HepG2 (cell line): Measurements from ENCODE around the gene FCN3. TPM values are rescaled to one million over a fixed set of nuclear protein-coding genes. Genes with fewer than 3 reads are reported as not detected.
A peak's percentile ranks its signal among the peaks of the same experiment; 100 is the strongest.

Source experiments
- ARHGAP35 ChIP-seq: sonication (generic); formaldehyde crosslinking; IDR thresholded peaks from 2 replicates; pipeline ENCODE4 v1.9.0; 2022; ENCODE audit warnings: mild to moderate bottlenecking, inconsistent platforms, moderate library complexity, missing genetic modification reagents, borderline replicate concordance
- ARNTL ChIP-seq: sonication (generic); formaldehyde crosslinking; IDR thresholded peaks from 2 replicates; pipeline ENCODE4 v1.4.0; 2020; ENCODE audit warnings: mild to moderate bottlenecking, missing genetic modification reagents
- CBX1 ChIP-seq: IDR thresholded peaks from one replicate; pipeline ENCODE4 v1.6.1; 2016; ENCODE audit warnings: antibody characterized with exemption, low read depth
- ELF1 ChIP-seq: sonication (generic); formaldehyde crosslinking; IDR thresholded peaks from 2 replicates; pipeline ENCODE4 v1.4.0; 2020; ENCODE audit warnings: missing genetic modification reagents
- GATA4 ChIP-seq: sonication (generic); IDR thresholded peaks from 2 replicates; pipeline ENCODE4 v1.6.1; 2016; ENCODE audit warnings: antibody characterized with exemption, low read depth, borderline replicate concordance
- JUND ChIP-seq: sonication (generic); formaldehyde crosslinking; IDR thresholded peaks from 2 replicates; pipeline ENCODE4 v1.8.0; 2022; ENCODE audit warnings: mild to moderate bottlenecking, missing genetic modification reagents
- MEIS2 ChIP-seq: sonication (generic); formaldehyde crosslinking; IDR thresholded peaks from 2 replicates; pipeline ENCODE4 v1.9.0; 2021; ENCODE audit warnings: mild to moderate bottlenecking, missing genetic modification reagents
- MYC ChIP-seq: sonication (generic); formaldehyde crosslinking; IDR thresholded peaks from 2 replicates; pipeline ENCODE4 v1.9.0; 2021; ENCODE audit warnings: missing genetic modification reagents, borderline replicate concordance
- SOX6 ChIP-seq, 2 experiments: fragments of 450-650 bp in 1 of 2; sonication (generic) in 1 of 2; formaldehyde crosslinking in 1 of 2; IDR thresholded peaks; 2 replicates each; pipeline versions ENCODE4 v1.4.0 to v1.6.1; 2017 to 2020; ENCODE audit warnings: antibody characterized with exemption in 1 of 2, mild to moderate bottlenecking in 1 of 2, missing genetic modification reagents in 1 of 2
- SP4 ChIP-seq: sonication (generic); formaldehyde crosslinking; IDR thresholded peaks from 2 replicates; pipeline ENCODE4 v1.8.1; 2023; ENCODE audit warnings: mild to moderate bottlenecking, missing genetic modification reagents
- SRSF4 ChIP-seq: fragments of 200-400 bp; formaldehyde crosslinking; IDR thresholded peaks from one replicate; pipeline ENCODE4 v1.6.1; 2018; ENCODE audit warnings: mild to moderate bottlenecking, low read depth, low read length, moderate library complexity; ENCODE audit not compliant: poor library complexity, severe bottlenecking
- ZC3H4 ChIP-seq: sonication (generic); formaldehyde crosslinking; IDR thresholded peaks from 2 replicates; pipeline ENCODE4 v1.4.0; 2020; ENCODE audit warnings: missing genetic modification reagents, borderline replicate concordance
- ZNF609 ChIP-seq: sonication (generic); formaldehyde crosslinking; IDR thresholded peaks from 2 replicates; pipeline ENCODE4 v1.4.0; 2020; ENCODE audit warnings: mild to moderate bottlenecking, missing genetic modification reagents, borderline replicate concordance
- ZNF740 ChIP-seq: sonication (generic); formaldehyde crosslinking; IDR thresholded peaks from 2 replicates; pipeline ENCODE4 v1.4.0; 2020; ENCODE audit warnings: missing genetic modification reagents
- ZNF772 ChIP-seq: sonication (generic); formaldehyde crosslinking; IDR thresholded peaks from 2 replicates; pipeline ENCODE4 v1.5.0; 2020; ENCODE audit warnings: mild to moderate bottlenecking, missing genetic modification reagents
- ZNF781 ChIP-seq: sonication (generic); formaldehyde crosslinking; IDR thresholded peaks from 2 replicates; pipeline ENCODE4 v1.5.1; 2020; ENCODE audit warnings: borderline replicate concordance, mild to moderate bottlenecking, missing genetic modification reagents; ENCODE audit errors: not compliant biosample characterization
- ZNF850 ChIP-seq: sonication (generic); formaldehyde crosslinking; conservative IDR thresholded peaks from 2 replicates; pipeline ENCODE4 v1.9.0; 2021; ENCODE audit warnings: mild to moderate bottlenecking, missing genetic modification reagents
- polyA plus RNA-seq, 8 experiments: library from polyadenylated mRNA; depleted of rRNA in 3 of 8; stranded (reverse) in 7 of 8; unstranded in 1 of 8; fragments of >200 nt; fragmentation: Illumina TruSeq in 4 of 8; extraction: Trizol in 4 of 8; gene quantifications; 2 replicates each; pipeline versions ENCODE4 v1.2.1 to v1.2.3, GENCODE V29; 2011 to 2016; ENCODE audit warnings: low read depth in 4 of 8, missing spikeins in 1 of 8, mixed read lengths in 1 of 8; ENCODE audit not compliant: insufficient read depth in 1 of 8
- total RNA-seq, 5 experiments: library from RNA; depleted of rRNA; stranded (reverse); fragments of >200 nt; fragmentation: Illumina TruSeq; extraction: Trizol; gene quantifications; 2 replicates each; pipeline ENCODE4 v1.2.3, GENCODE V29; 2016; ENCODE audit warnings: low read depth in 1 of 5
- TF ChIP-seq, protein P1 (sequence below): sonication (generic); formaldehyde crosslinking; IDR thresholded peaks from 2 replicates; pipeline ENCODE4 v1.4.0; 2020; ENCODE audit warnings: low read depth, missing genetic modification reagents
- TF ChIP-seq, protein P2 (sequence below): sonication (generic); formaldehyde crosslinking; IDR thresholded peaks from 2 replicates; pipeline ENCODE4 v1.8.0; 2022; ENCODE audit warnings: mild to moderate bottlenecking, missing genetic modification reagents, borderline replicate concordance

FCN3 gene
- total and polyA plus RNA-seq, 2 of the 13 experiments (the other 11 are each of a cell fraction or from before 2014, with no cell fraction given) = not detected

DNA sequence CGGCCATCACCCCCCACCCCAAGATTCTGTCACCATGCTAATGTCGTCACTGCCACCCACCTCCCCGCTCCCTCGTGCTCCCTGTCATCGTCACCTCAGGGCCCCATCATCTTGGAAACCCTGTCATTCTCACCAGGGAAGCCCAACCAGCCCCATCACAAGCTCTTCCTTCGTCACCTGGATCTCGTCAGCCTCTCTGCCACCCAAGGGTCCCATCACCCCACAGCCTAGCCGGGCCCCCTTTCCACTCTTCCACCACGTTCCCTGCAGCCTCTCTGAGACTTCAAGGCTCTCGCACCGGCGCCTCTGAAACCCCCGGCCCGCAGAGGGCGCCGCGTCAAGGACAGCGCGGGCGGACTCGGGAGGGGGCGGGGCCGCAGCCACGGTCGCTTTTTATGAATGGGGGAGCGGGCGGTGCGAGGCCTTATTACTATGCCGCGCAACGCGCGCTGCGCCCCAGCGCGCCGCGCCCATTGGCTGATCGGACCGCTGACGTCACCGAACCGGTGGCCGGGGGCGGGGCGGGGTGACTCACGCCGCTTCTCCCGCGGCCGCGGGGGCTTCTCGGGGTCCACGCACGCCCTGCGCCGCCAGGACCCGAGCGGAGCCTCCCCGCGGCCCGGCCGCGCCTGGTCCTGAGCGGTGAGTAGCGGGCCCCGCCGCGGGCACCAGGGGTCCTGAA lies 17.6 kb upstream of the FCN3 start, which contains the start of gene GPR3 (continued):
- TF ChIP-seq ZNF740 (CRISPR knock-in tag) (no peak), ZNF609 (CRISPR knock-in tag) (no peak), GATA4 (no peak), SP4 (peak; percentile 64), SRSF4 (no peak), ZC3H4 (CRISPR knock-in tag) (no peak), JUND (CRISPR knock-in tag) (no peak), MEIS2 (no peak), ZNF850 (CRISPR knock-in tag) (no peak), CBX1 (no peak), ARHGAP35 (no peak), ZNF772 (CRISPR knock-in tag) (no peak), ZNF781 (no peak), ELF1 (no peak), ARNTL (0 out of 2 replicates have a peak, but pooled peaks have one; percentile 3), SOX6 (IDR thresholded peaks at IDR 0.05) (no peak), SOX6 (CRISPR knock-in tag; IDR thresholded peaks at IDR 0.05) (no peak), MYC (CRISPR knock-in tag) (peak; percentile 45; the same call in 1 of the 2 replicates)
- TF ChIP-seq, protein P1, sequence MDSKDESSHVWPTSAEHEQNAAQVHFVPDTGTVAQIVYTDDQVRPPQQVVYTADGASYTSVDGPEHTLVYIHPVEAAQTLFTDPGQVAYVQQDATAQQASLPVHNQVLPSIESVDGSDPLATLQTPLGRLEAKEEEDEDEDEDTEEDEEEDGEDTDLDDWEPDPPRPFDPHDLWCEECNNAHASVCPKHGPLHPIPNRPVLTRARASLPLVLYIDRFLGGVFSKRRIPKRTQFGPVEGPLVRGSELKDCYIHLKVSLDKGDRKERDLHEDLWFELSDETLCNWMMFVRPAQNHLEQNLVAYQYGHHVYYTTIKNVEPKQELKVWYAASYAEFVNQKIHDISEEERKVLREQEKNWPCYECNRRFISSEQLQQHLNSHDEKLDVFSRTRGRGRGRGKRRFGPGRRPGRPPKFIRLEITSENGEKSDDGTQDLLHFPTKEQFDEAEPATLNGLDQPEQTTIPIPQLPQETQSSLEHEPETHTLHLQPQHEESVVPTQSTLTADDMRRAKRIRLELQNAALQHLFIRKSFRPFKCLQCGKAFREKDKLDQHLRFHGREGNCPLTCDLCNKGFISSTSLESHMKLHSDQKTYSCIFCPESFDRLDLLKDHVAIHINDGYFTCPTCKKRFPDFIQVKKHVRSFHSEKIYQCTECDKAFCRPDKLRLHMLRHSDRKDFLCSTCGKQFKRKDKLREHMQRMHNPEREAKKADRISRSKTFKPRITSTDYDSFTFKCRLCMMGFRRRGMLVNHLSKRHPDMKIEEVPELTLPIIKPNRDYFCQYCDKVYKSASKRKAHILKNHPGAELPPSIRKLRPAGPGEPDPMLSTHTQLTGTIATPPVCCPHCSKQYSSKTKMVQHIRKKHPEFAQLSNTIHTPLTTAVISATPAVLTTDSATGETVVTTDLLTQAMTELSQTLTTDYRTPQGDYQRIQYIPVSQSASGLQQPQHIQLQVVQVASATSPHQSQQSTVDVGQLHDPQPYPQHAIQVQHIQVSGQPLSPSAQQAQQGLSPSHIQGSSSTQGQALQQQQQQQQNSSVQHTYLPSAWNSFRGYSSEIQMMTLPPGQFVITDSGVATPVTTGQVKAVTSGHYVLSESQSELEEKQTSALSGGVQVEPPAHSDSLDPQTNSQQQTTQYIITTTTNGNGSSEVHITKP (CRISPR knock-in tag) = no peak
- TF ChIP-seq, protein P2, sequence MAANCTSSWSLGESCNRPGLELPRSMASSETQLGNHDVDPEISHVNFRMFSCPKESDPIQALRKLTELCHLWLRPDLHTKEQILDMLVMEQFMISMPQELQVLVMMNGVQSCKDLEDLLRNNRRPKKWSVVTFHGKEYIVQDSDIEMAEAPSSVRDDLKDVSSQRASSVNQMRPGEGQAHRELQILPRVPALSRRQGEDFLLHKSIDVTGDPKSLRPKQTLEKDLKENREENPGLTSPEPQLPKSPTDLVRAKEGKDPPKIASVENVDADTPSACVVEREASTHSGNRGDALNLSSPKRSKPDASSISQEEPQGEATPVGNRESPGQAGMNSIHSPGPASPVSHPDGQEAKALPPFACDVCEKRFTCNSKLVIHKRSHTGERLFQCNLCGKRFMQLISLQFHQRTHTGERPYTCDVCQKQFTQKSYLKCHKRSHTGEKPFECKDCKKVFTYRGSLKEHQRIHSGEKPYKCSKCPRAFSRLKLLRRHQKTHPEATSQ (CRISPR knock-in tag) = no peak
